SU-DHL-6 (cell line): ENCODE results near the gene TMEM175.

Source experiments
- H2AFZ ChIP-seq: fragments of 200-600 bp; sonication (generic); 2 replicates; pipeline ENCODE4 v1.6.1; 2014; ENCODE audit warnings: low read depth, mild to moderate bottlenecking, moderate library complexity, mixed read lengths, antibody characterized with exemption, low read length; ENCODE audit not compliant: severe bottlenecking
- H3F3A ChIP-seq: fragments of 200-600 bp; shearing (Covaris generic); 2 replicates; pipeline ENCODE4 v1.6.0; 2016; ENCODE audit warnings: antibody characterized with exemption, mild to moderate bottlenecking; ENCODE audit not compliant: insufficient read depth
- H3K27ac ChIP-seq: fragments of 200-600 bp; sonication (generic); 2 replicates; pipeline ENCODE4 v1.5.1; 2016; ENCODE audit warnings: low read depth, mild to moderate bottlenecking, low read length, moderate library complexity, mixed read lengths
- H3K27me3 ChIP-seq: fragments of 200-600 bp; sonication (generic), shearing (Covaris generic); 2 replicates; pipeline ENCODE4 v1.6.0; 2014; ENCODE audit warnings: mild to moderate bottlenecking, low read length
- H3K36me3 ChIP-seq: fragments of 200-600 bp; sonication (generic); 2 replicates; pipeline ENCODE4 v1.6.1; 2014; ENCODE audit warnings: mild to moderate bottlenecking, low read length, mixed read lengths
- H3K4me2 ChIP-seq: fragments of 300-600, 200-600 bp; shearing (Covaris generic), sonication (generic); 2 replicates; pipeline ENCODE4 v1.6.0; 2014; ENCODE audit warnings: low read length, low read depth, mild to moderate bottlenecking; ENCODE audit not compliant: poor library complexity, severe bottlenecking
- H3K4me3 ChIP-seq: fragments of 200-600 bp; sonication (generic); 2 replicates; pipeline ENCODE4 v1.5.1; 2014; ENCODE audit warnings: antibody characterized with exemption, low read length, mild to moderate bottlenecking, mixed read lengths; ENCODE audit not compliant: insufficient read depth, poor library complexity, severe bottlenecking
- H3K79me2 ChIP-seq: fragments of 200-600 bp; sonication (generic); 2 replicates; pipeline ENCODE4 v1.6.1; 2014; ENCODE audit warnings: mild to moderate bottlenecking, low read length, moderate library complexity; ENCODE audit not compliant: insufficient read depth
- H3K9ac ChIP-seq: fragments of 200-600 bp; sonication (generic); 2 replicates; pipeline ENCODE4 v1.7.0; 2014; ENCODE audit warnings: mild to moderate bottlenecking, low read length
- H3K9me2 ChIP-seq: fragments of 200-600 bp; sonication (generic); replicated peaks from 2 replicates; pipeline ENCODE4 v1.6.1; 2014; ENCODE audit warnings: low read length; ENCODE audit not compliant: insufficient read depth
- H3K9me3 ChIP-seq: fragments of 200-600 bp; sonication (generic); 2 replicates; pipeline ENCODE4 v1.6.1; 2014; ENCODE audit warnings: low read length, mixed read lengths; ENCODE audit not compliant: insufficient read depth
- H4K20me1 ChIP-seq: fragments of 200-600 bp; sonication (generic); 2 replicates; pipeline ENCODE4 v1.6.1; 2014; ENCODE audit warnings: low read depth, mild to moderate bottlenecking, antibody characterized with exemption, low read length, moderate library complexity, mixed read lengths
- EZH2phosphoT487 ChIP-seq: fragments of 200-600 bp; sonication (generic), shearing (Covaris generic); conservative IDR thresholded peaks from 2 replicates; pipeline ENCODE4 v1.6.1; 2018; ENCODE audit warnings: mild to moderate bottlenecking, antibody characterized with exemption, low read length, moderate library complexity, mixed read lengths
- TF ChIP-seq, protein P1 (sequence below): fragments of 200-600 bp; sonication (generic); IDR thresholded peaks from one replicate; pipeline ENCODE4 v1.5.1; 2017; ENCODE audit warnings: antibody characterized with exemption, mild to moderate bottlenecking, low read length, moderate library complexity; ENCODE audit not compliant: insufficient read depth, poor library complexity, severe bottlenecking

Gene TMEM175

DNA sequence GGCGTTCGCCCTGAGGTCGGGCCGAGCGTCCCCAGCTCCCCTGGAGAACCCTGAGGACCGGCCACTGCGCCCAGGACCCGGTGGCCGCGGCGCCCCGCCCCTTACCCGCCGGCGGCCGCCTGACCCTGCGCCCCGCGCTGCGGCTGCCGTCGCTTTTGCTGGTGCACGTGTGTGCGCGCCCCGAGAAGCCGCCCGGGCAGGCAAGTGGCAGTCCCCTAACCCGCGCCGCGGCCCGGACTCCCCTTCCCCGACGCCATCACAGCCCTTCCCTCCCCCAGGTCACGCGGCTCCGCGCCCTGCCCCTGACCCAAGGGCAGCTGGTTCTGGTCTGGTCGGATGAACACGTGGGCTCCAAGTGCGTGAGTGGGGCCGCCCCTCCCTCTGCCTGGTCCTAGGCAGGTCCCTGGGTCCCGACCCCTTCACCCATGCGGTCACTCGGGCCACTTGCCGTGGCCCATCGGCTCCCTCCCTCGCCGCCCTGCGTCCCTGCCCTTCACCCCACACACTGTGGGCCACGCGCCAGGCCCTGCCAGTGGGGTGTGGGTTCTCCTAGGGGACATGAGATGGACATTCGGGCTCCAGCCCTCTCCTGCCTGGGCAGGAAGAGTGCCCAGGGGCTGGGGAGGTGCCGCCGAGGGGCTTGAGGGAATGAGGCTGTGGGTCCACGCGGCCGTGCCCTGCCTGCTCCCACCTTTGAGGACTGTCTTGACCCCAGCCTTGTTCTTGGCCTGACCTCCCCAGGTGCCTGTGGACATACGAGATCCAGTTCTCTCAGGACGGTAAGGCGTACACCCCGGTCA is 71.2 kb downstream of the TMEM175 start:
- no peak overlapping the region for H3K4me3 ChIP-seq
- no peak overlapping the region for H3K4me2 ChIP-seq
- no peaks in the 10 kb centered on the region for H3K9me2 ChIP-seq
- no peak for TF ChIP-seq EZH2phosphoT487
- TF ChIP-seq, protein P1, sequence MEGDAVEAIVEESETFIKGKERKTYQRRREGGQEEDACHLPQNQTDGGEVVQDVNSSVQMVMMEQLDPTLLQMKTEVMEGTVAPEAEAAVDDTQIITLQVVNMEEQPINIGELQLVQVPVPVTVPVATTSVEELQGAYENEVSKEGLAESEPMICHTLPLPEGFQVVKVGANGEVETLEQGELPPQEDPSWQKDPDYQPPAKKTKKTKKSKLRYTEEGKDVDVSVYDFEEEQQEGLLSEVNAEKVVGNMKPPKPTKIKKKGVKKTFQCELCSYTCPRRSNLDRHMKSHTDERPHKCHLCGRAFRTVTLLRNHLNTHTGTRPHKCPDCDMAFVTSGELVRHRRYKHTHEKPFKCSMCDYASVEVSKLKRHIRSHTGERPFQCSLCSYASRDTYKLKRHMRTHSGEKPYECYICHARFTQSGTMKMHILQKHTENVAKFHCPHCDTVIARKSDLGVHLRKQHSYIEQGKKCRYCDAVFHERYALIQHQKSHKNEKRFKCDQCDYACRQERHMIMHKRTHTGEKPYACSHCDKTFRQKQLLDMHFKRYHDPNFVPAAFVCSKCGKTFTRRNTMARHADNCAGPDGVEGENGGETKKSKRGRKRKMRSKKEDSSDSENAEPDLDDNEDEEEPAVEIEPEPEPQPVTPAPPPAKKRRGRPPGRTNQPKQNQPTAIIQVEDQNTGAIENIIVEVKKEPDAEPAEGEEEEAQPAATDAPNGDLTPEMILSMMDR, result no peak
- no peaks in the 10 kb centered on the region for H3F3A ChIP-seq
- no peaks in the 10 kb centered on the region for H4K20me1 ChIP-seq
- no peaks in the 10 kb centered on the region for H3K27me3 ChIP-seq
- no peak overlapping the region for H3K27ac ChIP-seq
- H2AFZ ChIP-seq, result no peak overlapping the region
- no peaks in the 10 kb centered on the region for H3K9me3 ChIP-seq
- H3K79me2 ChIP-seq, result no peaks in the 10 kb centered on the region
- H3K9ac ChIP-seq, result no peak overlapping the region
- H3K36me3 ChIP-seq, result no peaks in the 10 kb centered on the region

DNA sequence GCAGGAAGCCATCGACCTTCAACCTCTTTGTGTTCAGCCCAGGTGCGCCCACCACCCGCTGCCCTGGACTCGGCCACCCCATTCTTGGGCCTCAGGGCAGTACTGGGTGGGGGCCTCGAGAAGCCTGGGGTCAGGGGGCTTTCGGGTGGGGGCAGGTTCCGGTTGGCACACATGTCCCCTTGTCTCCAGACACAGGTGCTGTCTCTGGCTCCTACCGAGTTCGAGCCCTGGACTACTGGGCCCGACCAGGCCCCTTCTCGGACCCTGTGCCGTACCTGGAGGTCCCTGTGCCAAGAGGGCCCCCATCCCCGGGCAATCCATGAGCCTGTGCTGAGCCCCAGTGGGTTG is 71.8 kb downstream of the TMEM175 start:
- no peaks in the 10 kb centered on the region for H3K9me2 ChIP-seq
- no peak overlapping the region for H3K4me2 ChIP-seq
- no peaks in the 10 kb centered on the region for H3K36me3 ChIP-seq
- no peaks in the 10 kb centered on the region for H3K79me2 ChIP-seq
- no peak overlapping the region for H3K27ac ChIP-seq
- H2AFZ ChIP-seq, result no peak overlapping the region
- no peaks in the 10 kb centered on the region for H3F3A ChIP-seq
- H3K9ac ChIP-seq, result no peak overlapping the region
- H3K9me3 ChIP-seq, result no peaks in the 10 kb centered on the region
- TF ChIP-seq, protein P1, result no peak
- no peak for TF ChIP-seq EZH2phosphoT487
- no peaks in the 10 kb centered on the region for H3K27me3 ChIP-seq
- H3K4me3 ChIP-seq, result no peak overlapping the region
- H4K20me1 ChIP-seq, result no peaks in the 10 kb centered on the region

DNA sequence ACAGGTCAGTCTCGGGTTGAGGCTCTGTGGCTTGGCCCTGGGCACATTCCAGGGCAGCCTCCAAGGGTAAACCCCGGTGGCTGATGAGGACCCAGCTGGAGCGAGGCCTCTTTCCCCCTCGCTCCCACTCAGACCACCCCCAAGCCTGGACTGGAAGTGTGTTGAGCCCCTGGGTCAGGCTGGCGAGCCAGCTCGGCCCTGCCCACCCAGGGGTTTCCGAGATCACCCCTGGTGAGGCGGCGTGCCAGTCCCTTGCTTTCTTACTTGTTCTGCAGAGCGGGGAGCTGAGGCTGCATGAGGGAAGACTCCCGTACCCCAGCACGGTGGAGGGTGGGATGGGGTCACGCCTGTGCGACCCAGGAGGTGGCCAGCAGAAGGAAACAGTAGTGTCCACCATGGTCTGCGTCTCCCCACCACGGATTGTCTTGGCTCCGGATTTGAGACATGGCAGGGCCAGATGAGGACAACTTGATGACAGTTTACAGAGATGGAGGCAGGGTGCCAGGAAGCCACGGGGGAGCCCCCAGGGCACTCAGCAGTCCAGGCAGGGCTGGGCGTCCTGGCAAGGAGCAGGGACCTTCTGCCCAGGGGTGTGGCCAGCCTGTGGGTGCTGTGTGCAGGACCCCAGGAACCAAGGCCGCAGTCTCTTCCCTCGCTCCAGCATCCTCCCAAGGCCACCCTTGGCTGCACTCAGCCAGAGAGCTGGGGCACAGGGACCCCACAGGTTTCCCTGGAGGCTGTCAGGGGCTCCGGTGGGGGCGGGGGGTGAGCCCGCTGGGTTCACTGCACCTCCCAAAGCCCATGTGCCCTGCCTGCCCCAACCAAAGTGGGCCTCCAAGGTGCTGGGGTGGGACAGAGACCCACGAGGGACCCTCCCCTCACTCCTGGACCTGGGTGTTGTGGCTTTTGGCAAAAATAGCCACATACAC is 72.6 kb downstream of the TMEM175 start:
- TF ChIP-seq, protein P1, result no peak
- no peak for TF ChIP-seq EZH2phosphoT487
- Histone ChIP-seq H3K27me3 (no peaks in the 10 kb centered on the region), H3F3A (peaks cover under 1% of the 10 kb centered on the region; the same call in 1 of the 2 replicates), H3K79me2 (no peaks in the 10 kb centered on the region), H3K9me3 (no peaks in the 10 kb centered on the region), H3K4me2 (no peak overlapping the region), H4K20me1 (no peaks in the 10 kb centered on the region), H3K9ac (no peak overlapping the region), H3K36me3 (no peaks in the 10 kb centered on the region), H3K4me3 (no peak overlapping the region), H3K9me2 (no peaks in the 10 kb centered on the region), H2AFZ (no peak overlapping the region), H3K27ac (no peak overlapping the region)
